K562 (cell line): ENCODE results near the gene DNMT3A. TPM values are rescaled to one million over a fixed set of nuclear protein-coding genes. Genes with fewer than 3 reads are reported as not detected.
A peak's percentile ranks its signal among the peaks of the same experiment; 100 is the strongest.

ENCODE experiments used
- ARID4B ChIP-seq: sonication (generic); formaldehyde crosslinking; IDR thresholded peaks from 2 replicates; pipeline ENCODE4 v1.8.0; 2022; ENCODE audit warnings: mild to moderate bottlenecking, missing genetic modification reagents
- CCNT2 ChIP-seq: IDR thresholded peaks from 2 replicates; pipeline ENCODE4 v1.6.1; 2011; ENCODE audit warnings: borderline replicate concordance, low read depth, mild to moderate bottlenecking, moderate library complexity, mixed read lengths, low read length; ENCODE audit not compliant: insufficient read length; ENCODE audit errors: extremely low read depth
- DPF2 ChIP-seq: fragments of 450-650 bp; IDR thresholded peaks from 2 replicates; pipeline ENCODE4 v1.6.1; 2016
- EP300 ChIP-seq: IDR thresholded peaks from 2 replicates; pipeline ENCODE4 v1.6.1; 2012; ENCODE audit warnings: low read length, improper control_type of control experiment
- GATAD2A ChIP-seq: fragments of 450-650 bp; IDR thresholded peaks from 2 replicates; pipeline ENCODE4 v1.6.1; 2017
- IFI16 ChIP-seq: fragments of 250-450 bp; sonication (Bioruptor Pico); IDR thresholded peaks from 2 replicates; pipeline ENCODE4 v2.1.2; 2022; ENCODE audit warnings: mild to moderate bottlenecking, inconsistent platforms
- MCM5 ChIP-seq: fragments of 450-650 bp; IDR thresholded peaks from 2 replicates; pipeline ENCODE4 v1.6.1; 2016; ENCODE audit warnings: low read depth
- NCOR1 ChIP-seq: fragments of 450-650 bp; IDR thresholded peaks from 2 replicates; pipeline ENCODE4 v1.6.1; 2016; ENCODE audit warnings: mild to moderate bottlenecking, moderate library complexity
- SETDB1 ChIP-seq: IDR thresholded peaks from one replicate; pipeline ENCODE4 v1.6.1; 2012; ENCODE audit warnings: low read length, control low read depth, inconsistent platforms
- SMARCE1 ChIP-seq: fragments of 450-650 bp; IDR thresholded peaks from 2 replicates; pipeline ENCODE4 v1.7.1; 2016; ENCODE audit warnings: mild to moderate bottlenecking
- TFAP4 ChIP-seq: sonication (generic); formaldehyde crosslinking; IDR thresholded peaks from 2 replicates; pipeline ENCODE4 v1.8.0; 2022; ENCODE audit warnings: missing genetic modification reagents, mild to moderate bottlenecking, moderate library complexity, borderline replicate concordance
- THAP7 ChIP-seq: fragments of 250-450 bp; sonication (Bioruptor Pico); IDR thresholded peaks from 2 replicates; pipeline ENCODE4 v1.5.0; 2021
- USF2 ChIP-seq: sonication (generic); formaldehyde crosslinking; IDR thresholded peaks from 2 replicates; pipeline ENCODE4 v1.5.0; 2020; ENCODE audit warnings: missing genetic modification reagents
- ZNF583 ChIP-seq: fragments of 250-450 bp; sonication (Bioruptor Pico); IDR thresholded peaks from 2 replicates; pipeline ENCODE4 v1.4.0; 2020
- ZNF668 ChIP-seq: fragments of 250-450 bp; sonication (Bioruptor Pico); IDR thresholded peaks from 2 replicates; pipeline ENCODE4 v1.8.0; 2022; ENCODE audit warnings: mild to moderate bottlenecking, inconsistent platforms
- polyA plus RNA-seq, 8 experiments: library from polyadenylated mRNA; depleted of rRNA in 4 of 8; stranded (reverse) in 5 of 8; unstranded in 3 of 8; fragments of >200 nt; fragmentation: Nextera tagmentation in 2 of 8; fragmentation: Illumina TruSeq in 1 of 8; extraction: Ambion mirVana in 2 of 8; extraction: Trizol in 1 of 8; gene quantifications; 2 replicates each; pipeline versions ENCODE4 v1.2.1 to v1.2.3, GENCODE V29; 2011 to 2014; ENCODE audit warnings: inconsistent platforms in 1 of 8, missing spikeins in 1 of 8
- total RNA-seq, 7 experiments: library from RNA; depleted of rRNA in 6 of 7; stranded (reverse); fragments of >200 nt in 6 of 7; fragmentation: Illumina TruSeq in 2 of 7; extraction: Trizol in 2 of 7; gene quantifications; 2 replicates each; pipeline versions ENCODE4 v1.2.1 to v1.2.3, GENCODE V29; 2011 to 2021; ENCODE audit warnings: low replicate concordance in 1 of 7
- TF ChIP-seq, protein P1 (sequence below): fragments of 250-450 bp; sonication (Bioruptor Pico); IDR thresholded peaks from 2 replicates; pipeline ENCODE4 v1.8.0; 2022; ENCODE audit warnings: moderate library complexity, mild to moderate bottlenecking, inconsistent platforms
- TF ChIP-seq, protein P2 (sequence below): fragments of 450-650 bp; formaldehyde crosslinking; IDR thresholded peaks from 2 replicates; pipeline ENCODE4 v1.4.0; 2020; ENCODE audit warnings: mild to moderate bottlenecking, mixed read lengths
- TF ChIP-seq, protein P3 (sequence below): sonication (generic); formaldehyde crosslinking; IDR thresholded peaks from 2 replicates; pipeline ENCODE4 v1.8.1; 2022; ENCODE audit warnings: missing genetic modification reagents

Gene DNMT3A
- total and polyA plus RNA-seq, 9 of the 15 experiments (the other 6 are each of a cell fraction or from before 2014, with no cell fraction given), result 3.0 to 16.0 (median 6.1) TPM

DNA sequence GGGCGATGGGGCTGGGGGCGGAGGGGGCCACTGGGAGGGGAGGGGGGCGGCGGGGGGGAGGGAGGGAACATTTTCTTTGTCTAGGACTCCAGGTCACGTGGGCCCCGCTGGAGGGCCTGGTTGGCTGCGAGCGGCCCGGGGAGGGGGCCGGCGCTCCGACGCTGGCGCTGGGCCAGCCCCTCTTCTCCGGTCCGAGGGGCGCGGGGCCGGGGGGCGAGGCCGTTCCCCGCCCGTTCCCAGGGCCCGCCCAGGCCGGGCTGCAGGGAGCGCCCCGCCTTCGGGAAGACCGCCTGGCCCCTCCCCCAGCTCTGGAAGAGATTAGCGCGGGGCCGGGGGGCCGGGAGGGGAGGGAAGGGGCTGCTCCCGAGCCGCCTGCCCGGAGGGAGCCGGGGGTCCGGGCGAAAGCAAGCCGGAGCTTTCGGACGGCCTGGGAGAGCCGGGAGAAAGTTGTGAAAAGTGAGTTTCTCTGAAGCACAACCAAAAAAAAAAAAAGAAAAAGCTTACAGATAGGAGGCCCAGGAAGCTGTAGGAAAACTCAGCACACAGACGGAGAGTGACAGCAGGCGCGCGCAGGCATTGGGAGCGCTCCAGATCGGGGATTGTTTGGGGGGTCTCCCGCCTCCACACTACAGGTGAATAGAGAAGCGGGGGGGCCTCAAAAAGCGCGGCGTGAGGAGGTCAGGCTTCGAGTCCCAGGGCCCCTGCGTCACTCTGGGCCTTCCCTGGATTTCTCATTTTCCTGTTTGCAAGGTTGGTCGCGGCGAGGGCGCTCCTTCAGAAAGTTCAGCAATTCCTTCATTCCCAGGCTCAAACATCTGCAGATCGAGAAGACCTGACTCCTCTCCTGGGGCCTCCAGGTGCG, 89.2 kb downstream of the DNMT3A start (continued):
- TF ChIP-seq, protein P1, sequence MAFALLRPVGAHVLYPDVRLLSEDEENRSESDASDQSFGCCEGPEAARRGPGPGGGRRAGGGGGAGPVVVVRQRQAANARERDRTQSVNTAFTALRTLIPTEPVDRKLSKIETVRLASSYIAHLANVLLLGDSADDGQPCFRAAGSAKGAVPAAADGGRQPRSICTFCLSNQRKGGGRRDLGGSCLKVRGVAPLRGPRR (CRISPR knock-in tag), result no peak
- TF ChIP-seq GATAD2A (no peak), DPF2 (peak; percentile 39; the same call in 1 of the 2 replicates), EP300 (no peak), SMARCE1 (peak; percentile 49; the same call in 1 of the 2 replicates), CCNT2 (peak; percentile 32), THAP7 (no peak), NCOR1 (no peak), MCM5 (no peak), TFAP4 (CRISPR knock-in tag) (no peak), IFI16 (no peak), ARID4B (CRISPR knock-in tag) (no peak), USF2 (CRISPR knock-in tag) (peak; percentile 83), SETDB1 (no peak), ZNF583 (no peak), ZNF668 (CRISPR knock-in tag) (no peak)
- TF ChIP-seq, protein P2, sequence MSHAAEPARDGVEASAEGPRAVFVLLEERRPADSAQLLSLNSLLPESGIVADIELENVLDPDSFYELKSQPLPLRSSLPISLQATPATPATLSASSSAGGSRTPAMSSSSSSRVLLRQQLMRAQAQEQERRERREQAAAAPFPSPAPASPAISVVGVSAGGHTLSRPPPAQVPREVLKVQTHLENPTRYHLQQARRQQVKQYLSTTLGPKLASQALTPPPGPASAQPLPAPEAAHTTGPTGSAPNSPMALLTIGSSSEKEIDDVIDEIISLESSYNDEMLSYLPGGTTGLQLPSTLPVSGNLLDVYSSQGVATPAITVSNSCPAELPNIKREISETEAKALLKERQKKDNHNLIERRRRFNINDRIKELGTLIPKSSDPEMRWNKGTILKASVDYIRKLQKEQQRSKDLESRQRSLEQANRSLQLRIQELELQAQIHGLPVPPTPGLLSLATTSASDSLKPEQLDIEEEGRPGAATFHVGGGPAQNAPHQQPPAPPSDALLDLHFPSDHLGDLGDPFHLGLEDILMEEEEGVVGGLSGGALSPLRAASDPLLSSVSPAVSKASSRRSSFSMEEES, result peak; percentile 43
- TF ChIP-seq, protein P3, sequence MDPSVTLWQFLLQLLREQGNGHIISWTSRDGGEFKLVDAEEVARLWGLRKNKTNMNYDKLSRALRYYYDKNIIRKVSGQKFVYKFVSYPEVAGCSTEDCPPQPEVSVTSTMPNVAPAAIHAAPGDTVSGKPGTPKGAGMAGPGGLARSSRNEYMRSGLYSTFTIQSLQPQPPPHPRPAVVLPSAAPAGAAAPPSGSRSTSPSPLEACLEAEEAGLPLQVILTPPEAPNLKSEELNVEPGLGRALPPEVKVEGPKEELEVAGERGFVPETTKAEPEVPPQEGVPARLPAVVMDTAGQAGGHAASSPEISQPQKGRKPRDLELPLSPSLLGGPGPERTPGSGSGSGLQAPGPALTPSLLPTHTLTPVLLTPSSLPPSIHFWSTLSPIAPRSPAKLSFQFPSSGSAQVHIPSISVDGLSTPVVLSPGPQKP (CRISPR knock-in tag), result no peak
